HG03066 (cell line): ENCODE data around the gene BCAR3.
"Not testable (repeated sequence)": the region's sequence is repeated elsewhere in the genome, so short reads cannot be mapped to it uniquely, and the experiment has no call there.

Experiments used
- ATAC-seq: cut with Tn5 transposase; IDR thresholded peaks from one replicate; pipeline ENCODE4 v1.9.1; 2021; ENCODE audit warnings: low read depth; ENCODE audit not compliant: unreplicated experiment

Gene BCAR3

GRCh38 chr1:93707956-93708355 is 26.3 kb upstream of the BCAR3 start:
- peak; percentile 58 for ATAC-seq

- no peak for ATAC-seq
These were observed 24.4 kb upstream of the BCAR3 start for GRCh38 chr1:93705892-93706500.

GRCh38 chr1:93704052-93704451 is 22.4 kb upstream of the BCAR3 start:
- ATAC-seq = peak; percentile 50

- ATAC-seq = peak; percentile 4
These were observed 22.0 kb upstream of the BCAR3 start for GRCh38 chr1:93703643-93704042.

GRCh38 chr1:93702828-93703183 is 21.2 kb upstream of the BCAR3 start:
- no peak for ATAC-seq

GRCh38 chr1:93702111-93702827 is 20.6 kb upstream of the BCAR3 start:
- ATAC-seq = no peak

- no peak for ATAC-seq
These were observed 20.0 kb upstream of the BCAR3 start for GRCh38 chr1:93701629-93702028.

- ATAC-seq = no peak
These were observed 19.2 kb upstream of the BCAR3 start for GRCh38 chr1:93700532-93701469.

- no peak for ATAC-seq
These were observed 18.0 kb upstream of the BCAR3 start for GRCh38 chr1:93699503-93700168.

GRCh38 chr1:93699049-93699384 is 17.4 kb upstream of the BCAR3 start:
- no peak for ATAC-seq

- ATAC-seq = no peak
These were observed 16.9 kb upstream of the BCAR3 start for GRCh38 chr1:93698329-93699048.

- ATAC-seq = not testable (repeated sequence)
These were observed 15.9 kb upstream of the BCAR3 start for GRCh38 chr1:93697566-93697965.

GRCh38 chr1:93695411-93696005 is 13.9 kb upstream of the BCAR3 start:
- ATAC-seq = peak; percentile 42

GRCh38 chr1:93694819-93695218 is 13.2 kb upstream of the BCAR3 start:
- no peak for ATAC-seq

GRCh38 chr1:93694039-93694438 is 12.4 kb upstream of the BCAR3 start:
- ATAC-seq = no peak

- peak; percentile 62 for ATAC-seq
These were observed 11.4 kb upstream of the BCAR3 start for GRCh38 chr1:93692983-93693591.

GRCh38 chr1:93692451-93692861 is 10.8 kb upstream of the BCAR3 start:
- ATAC-seq = no peak

- ATAC-seq = no peak
These were observed 10.4 kb upstream of the BCAR3 start for GRCh38 chr1:93692026-93692425.
